HCT116 (cell line): ENCODE results near the gene AK5. TPM values are rescaled to one million over a fixed set of nuclear protein-coding genes. Genes with fewer than 3 reads are reported as not detected.

Source experiments
- ATAC-seq: fragments of 200-7000 bp; cut with Tn5 transposase; 2 replicates; pipeline ENCODE4 v1.9.1; 2020; ENCODE audit warnings: mild to moderate bottlenecking, moderate library complexity
- BruUV-seq: library from RNA; stranded (reverse); fragments of 400-500 nt; replicated peaks from 2 replicates; lab custom pipeline; 2021; lab: Mats Ljungman, UMichigan
- CTCF ChIA-PET: fragments of 300-600 bp; sonication (Branson Sonifier 250); formaldehyde crosslinking; loops from one replicate; lab custom pipeline; 2021; ENCODE audit warnings: antibody characterized with exemption; lab: Charles Lee
- POLR2A ChIA-PET: fragments of 300-600, 350-600 bp; sonication (Branson Sonifier 250); formaldehyde crosslinking; loops from one replicate; lab custom pipeline; 2021; ENCODE audit warnings: antibody characterized with exemption; lab: Charles Lee
- RAD21 ChIA-PET, 2 experiments: fragments of 300-600 bp; sonication (Branson Sonifier 250); formaldehyde crosslinking; loops; one replicate each; lab custom pipeline; 2023; ENCODE audit warnings: low total read pairs in 2 of 2; ENCODE audit not compliant: uncharacterized antibody in 2 of 2, unreplicated experiment in 2 of 2, low non-redundant PET in 1 of 2; lab: Charles Lee
- DNase-seq: peaks from one replicate; pipeline ENCODE4 v3.0.0-alpha.2; 2010; ENCODE audit warnings: low read depth, low spot score
- H2AFZ ChIP-seq: fragments of 200-600 bp; shearing (Covaris generic), sonication (generic); 2 replicates; pipeline ENCODE4 v1.6.1; 2017; ENCODE audit warnings: low read depth, mixed run types, mixed read lengths, antibody characterized with exemption, low read length; ENCODE audit not compliant: poor library complexity, severe bottlenecking
- H3K27ac ChIP-seq: 2 replicates; pipeline ENCODE4 v1.5.1; 2012; ENCODE audit warnings: low read depth, low read length
- H3K27me3 ChIP-seq: fragments of 200-600 bp; sonication (generic); 2 replicates; pipeline ENCODE4 v1.6.1; 2016; ENCODE audit warnings: mixed run types, low read length, mixed read lengths; ENCODE audit not compliant: insufficient read depth
- H3K36me3 ChIP-seq, 2 experiments: fragments of 200-500 bp in 1 of 2; fragments of 200-600 bp in 1 of 2; sonication (Bioruptor generic) in 1 of 2; sonication (generic) in 1 of 2; 2 replicates each; pipeline versions ENCODE4 v1.5.1 to v1.6.1; 2014 to 2016; ENCODE audit warnings: low read length in 2 of 2, inconsistent platforms in 1 of 2, mixed read lengths in 1 of 2, mixed run types in 1 of 2; ENCODE audit not compliant: insufficient read depth in 2 of 2, control insufficient read depth in 1 of 2
- H3K4me1 ChIP-seq, 2 experiments: fragments of 200-600 bp in 1 of 2; sonication (generic) in 1 of 2; 2 replicates each; pipeline versions ENCODE4 v1.5.1 to v1.6.1; 2012 to 2017; ENCODE audit warnings: low read length in 2 of 2, inconsistent platforms in 1 of 2, mild to moderate bottlenecking in 1 of 2, mixed read lengths in 1 of 2, mixed run types in 1 of 2, moderate library complexity in 1 of 2; ENCODE audit not compliant: insufficient read depth in 2 of 2, control insufficient read depth in 1 of 2
- H3K4me2 ChIP-seq: fragments of 200-600 bp; sonication (generic); 2 replicates; pipeline ENCODE4 v1.6.1; 2017; ENCODE audit warnings: mixed run types, low read length, mixed read lengths
- H3K4me3 ChIP-seq, 2 experiments: fragments of 200-600 bp in 1 of 2; sonication (generic) in 1 of 2; replicated peaks in 1 of 2; 2 replicates each; pipeline ENCODE4 v1.5.1; 2011 to 2016; ENCODE audit warnings: low read length in 2 of 2, control low read depth in 1 of 2, low read depth in 1 of 2, mild to moderate bottlenecking in 1 of 2, mixed read lengths in 1 of 2, mixed run types in 1 of 2
- H3K79me2 ChIP-seq: fragments of 200-600 bp; sonication (generic); 2 replicates; pipeline ENCODE4 v1.6.1; 2017; ENCODE audit warnings: mild to moderate bottlenecking, mixed run types, low read length, moderate library complexity, mixed read lengths; ENCODE audit not compliant: insufficient read depth
- H3K9ac ChIP-seq: fragments of 200-600 bp; sonication (generic); 2 replicates; pipeline ENCODE4 v1.6.1; 2016; ENCODE audit warnings: low read length, mixed read lengths
- H3K9me2 ChIP-seq: fragments of 200-600 bp; sonication (generic), shearing (Covaris generic); 2 replicates; pipeline ENCODE4 v1.6.1; 2017; ENCODE audit warnings: mixed run types, mild to moderate bottlenecking, moderate library complexity; ENCODE audit not compliant: insufficient read depth
- H3K9me3 ChIP-seq, 2 experiments: fragments of 200-500 bp in 1 of 2; fragments of 200-600 bp in 1 of 2; sonication (Bioruptor generic) in 1 of 2; sonication (generic) in 1 of 2; 2 replicates each; pipeline ENCODE4 v1.6.1; 2014 to 2017; ENCODE audit warnings: low read length in 2 of 2, mixed read lengths in 2 of 2, inconsistent platforms in 1 of 2, low read depth in 1 of 2, mild to moderate bottlenecking in 1 of 2, mixed run types in 1 of 2, moderate library complexity in 1 of 2; ENCODE audit not compliant: control insufficient read depth in 1 of 2, insufficient read depth in 1 of 2
- H4K20me1 ChIP-seq: fragments of 200-600 bp; sonication (generic), shearing (Covaris generic); 2 replicates; pipeline ENCODE4 v1.6.1; 2017; ENCODE audit warnings: mixed run types, mild to moderate bottlenecking, moderate library complexity; ENCODE audit not compliant: insufficient read depth
- ATF3 ChIP-seq: IDR thresholded peaks from 2 replicates; pipeline ENCODE4 v1.6.1; 2012
- MAX ChIP-seq: IDR thresholded peaks from 2 replicates; pipeline ENCODE4 v1.6.1; 2012
- REST ChIP-seq: IDR thresholded peaks from 2 replicates; pipeline ENCODE4 v1.6.1; 2012; ENCODE audit warnings: low read depth
- SRF ChIP-seq: IDR thresholded peaks from 2 replicates; pipeline ENCODE4 v1.6.1; 2012; ENCODE audit warnings: low read depth
- TCF7L2 ChIP-seq: IDR thresholded peaks from 2 replicates; pipeline ENCODE4 v1.7.0; 2011; ENCODE audit warnings: borderline replicate concordance, inconsistent platforms; ENCODE audit not compliant: insufficient read depth, insufficient read length; ENCODE audit errors: extremely low read depth
- YY1 ChIP-seq: IDR thresholded peaks from 2 replicates; pipeline ENCODE4 v1.6.1; 2011; ENCODE audit warnings: low read length, low read depth, moderate library complexity, mild to moderate bottlenecking; ENCODE audit not compliant: insufficient replicate concordance; ENCODE audit errors: extremely low read depth
- intact Hi-C: fragments of 100-400 bp; cut with micrococcal nuclease; formaldehyde crosslinking; loops from 2 replicates; pipeline ENCODE4 v1.10.0; 2022
- total RNA-seq: library from RNA; stranded (reverse); gene quantifications from one replicate; pipeline ENCODE4 v1.2.1, GENCODE V29; 2021; ENCODE audit not compliant: unreplicated experiment

Gene AK5
- total RNA-seq, 1 experiment from 2014 or later: 0.22 TPM

GRCh38 chr1:77290576-77290975 is 8.8 kb downstream of the AK5 start (continued):
- no peak for TF ChIP-seq YY1
- TF ChIP-seq TCF7L2: no peak
- no peak for TF ChIP-seq ATF3

- RAD21 ChIA-PET: no interaction called here
- H3K27me3 ChIP-seq: no peaks in the 10 kb centered on the region
- no peaks in the 10 kb centered on the region for H3K9me3 ChIP-seq
- TF ChIP-seq MAX: no peak
- TF ChIP-seq SRF: no peak
- TF ChIP-seq REST: no peak
- H3K4me3 ChIP-seq: no peak overlapping the region
- no peaks in the 10 kb centered on the region for H3K9me2 ChIP-seq
- intact Hi-C loops: no loop called here
- H4K20me1 ChIP-seq: no peaks in the 10 kb centered on the region
- no peak overlapping the region for H2AFZ ChIP-seq
- ATAC-seq: no peak
- H3K27ac ChIP-seq: no peak overlapping the region
- H3K4me1 ChIP-seq: no peaks in the 10 kb centered on the region
- H3K4me2 ChIP-seq: no peak overlapping the region
- no peak overlapping the region for H3K9ac ChIP-seq
- no peaks in the 10 kb centered on the region for H3K79me2 ChIP-seq
- no peaks in the 10 kb centered on the region for H3K36me3 ChIP-seq
- BruUV-seq: no TSS peak
- no peak for DNase-seq
- CTCF ChIA-PET: no interaction called here
- POLR2A ChIA-PET: no interaction called here
These were observed 10.7 kb downstream of the AK5 start for GRCh38 chr1:77292551-77292950.
